ENCODE results near the gene MSI2. TPM values are rescaled to one million over a fixed set of nuclear protein-coding genes. Genes with fewer than 3 reads are reported as not detected.

Gene MSI2
- total RNA-seq, 1 donor: 23.2 TPM

GRCh38 chr17:57665128-57665527 lies 408.8 kb downstream of the MSI2 start:
- no peak overlapping the region for H3K4me3 ChIP-seq (ENCODE audit: insufficient read depth, low read length)
- H2AFZ ChIP-seq (ENCODE audit: low read length): no peak overlapping the region

DNA sequence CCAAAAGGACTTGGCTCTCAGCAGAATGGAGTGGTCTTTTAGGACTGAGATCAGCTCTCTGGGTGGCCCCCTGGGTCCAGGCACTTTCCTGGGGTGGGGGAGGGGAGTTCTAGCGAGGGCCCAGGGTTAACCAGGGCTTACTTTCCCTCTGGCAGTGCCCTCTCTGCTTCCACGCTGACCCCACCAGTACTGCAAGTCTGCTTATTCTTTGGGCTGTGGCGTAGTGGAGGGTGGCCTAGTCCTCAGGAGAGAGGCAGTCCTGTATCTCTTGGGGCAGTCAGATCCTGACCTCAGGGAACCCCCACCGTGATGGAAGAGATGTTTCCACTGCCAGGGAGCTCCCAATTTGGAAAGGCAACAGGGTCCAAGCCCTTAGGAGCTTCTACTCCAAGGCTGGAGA lies 409.4 kb downstream of the MSI2 start:
- DNase-seq (ENCODE audit: insufficient read length, low spot score, missing footprints): no peak
- Histone ChIP-seq H3K9me3 (ENCODE audit: low read depth, low read length) (no peaks in the 10 kb centered on the region), H3K4me3 (ENCODE audit: insufficient read depth, low read length) (no peak overlapping the region), H3K4me1 (ENCODE audit: insufficient read depth, low read length) (peaks cover 13% of the 10 kb centered on the region), H2AFZ (ENCODE audit: low read length) (no peak overlapping the region), H3K27me3 (ENCODE audit: insufficient read depth, low read length) (no peaks in the 10 kb centered on the region), H3K36me3 (ENCODE audit: insufficient read depth, low read length) (no peaks in the 10 kb centered on the region), H4K20me1 (ENCODE audit: insufficient read depth, low read length) (no peaks in the 10 kb centered on the region), H3K27ac (ENCODE audit: low read depth, low read length) (no peak overlapping the region), H3K79me2 (ENCODE audit: insufficient read depth, low read length) (no peaks in the 10 kb centered on the region), H3K4me2 (ENCODE audit: insufficient read depth, low read length) (no peak overlapping the region)
- no peak for TF ChIP-seq CTCF (IDR thresholded peaks at IDR 0.05; ENCODE audit: extremely low read depth, low read depth, low read length)

More at GRCh38 chr17:57665128-57665527, 408.8 kb downstream of the MSI2 start:
- Histone ChIP-seq H4K20me1 (ENCODE audit: insufficient read depth, low read length) (no peaks in the 10 kb centered on the region), H3K27me3 (ENCODE audit: insufficient read depth, low read length) (no peaks in the 10 kb centered on the region), H3K4me1 (ENCODE audit: insufficient read depth, low read length) (peaks cover 13% of the 10 kb centered on the region), H3K9me3 (ENCODE audit: low read depth, low read length) (no peaks in the 10 kb centered on the region), H3K79me2 (ENCODE audit: insufficient read depth, low read length) (no peaks in the 10 kb centered on the region), H3K27ac (ENCODE audit: low read depth, low read length) (no peak overlapping the region), H3K4me2 (ENCODE audit: insufficient read depth, low read length) (no peak overlapping the region), H3K36me3 (ENCODE audit: insufficient read depth, low read length) (no peaks in the 10 kb centered on the region)
- DNase-seq (ENCODE audit: insufficient read length, low spot score, missing footprints): no peak
- TF ChIP-seq CTCF (IDR thresholded peaks at IDR 0.05; ENCODE audit: extremely low read depth, low read depth, low read length): no peak

DNA sequence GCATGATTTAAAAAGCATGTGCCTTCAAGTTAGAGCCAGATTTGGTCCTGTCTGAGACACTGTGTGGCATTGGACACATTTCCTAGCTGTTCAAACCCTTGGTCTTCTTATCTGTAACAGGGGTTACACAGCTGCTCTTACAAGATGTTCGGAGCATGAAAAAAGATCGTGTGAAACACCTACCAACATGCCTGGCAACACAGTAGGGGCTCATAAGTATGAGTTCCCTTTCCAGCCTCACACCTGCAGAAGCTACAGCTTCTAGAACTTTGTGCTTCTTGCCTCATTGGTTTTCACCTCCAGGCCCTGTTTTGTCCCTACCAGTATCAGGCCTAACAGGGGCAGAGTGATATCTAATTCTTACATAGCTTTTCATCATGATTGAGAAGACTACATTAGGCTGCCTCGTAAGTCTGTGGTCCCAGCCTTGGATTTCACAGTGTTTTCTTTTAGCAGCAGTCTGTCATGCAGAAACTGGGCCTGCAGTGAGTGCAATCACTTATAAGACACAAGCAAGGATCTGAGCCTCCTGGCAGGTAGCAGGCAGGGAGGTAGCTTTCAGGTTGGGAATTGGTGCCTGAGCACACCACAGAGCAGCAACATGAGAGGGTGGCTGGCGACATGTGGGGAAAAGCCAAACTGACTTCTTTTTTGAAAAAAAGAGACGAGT lies 410.0 kb downstream of the MSI2 start:
- TF ChIP-seq CTCF (IDR thresholded peaks at IDR 0.05; ENCODE audit: extremely low read depth, low read depth, low read length): no peak
- Histone ChIP-seq H2AFZ (ENCODE audit: low read length) (no peak overlapping the region), H3K4me1 (ENCODE audit: insufficient read depth, low read length) (peaks cover 13% of the 10 kb centered on the region), H3K79me2 (ENCODE audit: insufficient read depth, low read length) (no peaks in the 10 kb centered on the region), H3K9me3 (ENCODE audit: low read depth, low read length) (no peaks in the 10 kb centered on the region), H3K36me3 (ENCODE audit: insufficient read depth, low read length) (no peaks in the 10 kb centered on the region), H3K4me3 (ENCODE audit: insufficient read depth, low read length) (no peak overlapping the region), H3K4me2 (ENCODE audit: insufficient read depth, low read length) (no peak overlapping the region), H3K27me3 (ENCODE audit: insufficient read depth, low read length) (no peaks in the 10 kb centered on the region), H3K27ac (ENCODE audit: low read depth, low read length) (no peak overlapping the region), H4K20me1 (ENCODE audit: insufficient read depth, low read length) (no peaks in the 10 kb centered on the region)
- DNase-seq (ENCODE audit: insufficient read length, low spot score, missing footprints): no peak

GRCh38 chr17:57666946-57667345 lies 410.6 kb downstream of the MSI2 start:
- Histone ChIP-seq H3K36me3 (ENCODE audit: insufficient read depth, low read length) (no peaks in the 10 kb centered on the region), H3K4me1 (ENCODE audit: insufficient read depth, low read length) (peaks cover 17% of the 10 kb centered on the region), H4K20me1 (ENCODE audit: insufficient read depth, low read length) (no peaks in the 10 kb centered on the region), H3K4me3 (ENCODE audit: insufficient read depth, low read length) (no peak overlapping the region), H3K27me3 (ENCODE audit: insufficient read depth, low read length) (no peaks in the 10 kb centered on the region), H3K27ac (ENCODE audit: low read depth, low read length) (no peak overlapping the region), H3K9me3 (ENCODE audit: low read depth, low read length) (no peaks in the 10 kb centered on the region), H3K4me2 (ENCODE audit: insufficient read depth, low read length) (no peak overlapping the region), H3K79me2 (ENCODE audit: insufficient read depth, low read length) (no peaks in the 10 kb centered on the region), H2AFZ (ENCODE audit: low read length) (no peak overlapping the region)
- TF ChIP-seq CTCF (IDR thresholded peaks at IDR 0.05; ENCODE audit: extremely low read depth, low read depth, low read length): no peak
- no peak for DNase-seq (ENCODE audit: insufficient read length, low spot score, missing footprints)
